IPS-20b (cell line): ENCODE results near the gene DRC1.

ENCODE experiments used
- H3K27ac ChIP-seq: one replicate; pipeline ENCODE4 v1.5.1; 2013; ENCODE audit warnings: low read length
- H3K27me3 ChIP-seq: 2 replicates; pipeline ENCODE4 v1.6.1; 2013; ENCODE audit warnings: mild to moderate bottlenecking, low read length, inconsistent platforms; ENCODE audit not compliant: insufficient read depth
- H3K36me3 ChIP-seq: 2 replicates; pipeline ENCODE4 v1.6.1; 2013; ENCODE audit warnings: low read depth, mild to moderate bottlenecking, inconsistent platforms, low read length, moderate library complexity; ENCODE audit not compliant: insufficient read depth
- H3K4me1 ChIP-seq: 2 replicates; pipeline ENCODE4 v1.6.1; 2013; ENCODE audit warnings: mild to moderate bottlenecking, control low read depth, inconsistent platforms, low read length, moderate library complexity; ENCODE audit not compliant: insufficient read depth
- H3K4me3 ChIP-seq: 2 replicates; pipeline ENCODE4 v1.5.1; 2013; ENCODE audit warnings: mild to moderate bottlenecking, low read length, inconsistent platforms
- H3K9ac ChIP-seq: 2 replicates; pipeline ENCODE4 v1.6.1; 2013; ENCODE audit warnings: low read depth, mild to moderate bottlenecking, inconsistent platforms, low read length, moderate library complexity
- H3K9me3 ChIP-seq: 2 replicates; pipeline ENCODE4 v1.6.1; 2013; ENCODE audit warnings: mild to moderate bottlenecking, low read depth, low read length, inconsistent platforms; ENCODE audit not compliant: insufficient read depth

Gene DRC1

GRCh38 chr2:26493566-26493965 is 91.8 kb downstream of the DRC1 start:
- no peaks in the 10 kb centered on the region for H3K27me3 ChIP-seq
- no peaks in the 10 kb centered on the region for H3K9me3 ChIP-seq
- no peak overlapping the region for H3K4me3 ChIP-seq
- H3K4me1 ChIP-seq, result peaks cover 9% of the 10 kb centered on the region
- H3K27ac ChIP-seq, result no peak overlapping the region
- H3K36me3 ChIP-seq, result no peaks in the 10 kb centered on the region
- no peak overlapping the region for H3K9ac ChIP-seq

- Histone ChIP-seq H3K27me3 (no peaks in the 10 kb centered on the region), H3K27ac (no peak overlapping the region), H3K4me1 (peaks cover 9% of the 10 kb centered on the region), H3K9ac (no peak overlapping the region), H3K9me3 (no peaks in the 10 kb centered on the region), H3K36me3 (no peaks in the 10 kb centered on the region), H3K4me3 (no peak overlapping the region)
Observed at GRCh38 chr2:26494199-26494598, 92.5 kb downstream of the DRC1 start.

GRCh38 chr2:26494891-26495290 is 93.2 kb downstream of the DRC1 start:
- Histone ChIP-seq H3K27ac (no peak overlapping the region), H3K27me3 (no peaks in the 10 kb centered on the region), H3K4me1 (peaks cover 9% of the 10 kb centered on the region), H3K36me3 (no peaks in the 10 kb centered on the region), H3K4me3 (no peak overlapping the region), H3K9me3 (no peaks in the 10 kb centered on the region), H3K9ac (no peak overlapping the region)

GRCh38 chr2:26495705-26496297 is 94.1 kb downstream of the DRC1 start:
- Histone ChIP-seq H3K9me3 (no peaks in the 10 kb centered on the region), H3K4me3 (no peak overlapping the region), H3K27ac (no peak overlapping the region), H3K9ac (no peak overlapping the region), H3K27me3 (no peaks in the 10 kb centered on the region), H3K36me3 (no peaks in the 10 kb centered on the region), H3K4me1 (peaks cover 9% of the 10 kb centered on the region)

- peaks cover 17% of the 10 kb centered on the region for H3K27me3 ChIP-seq
- H3K9me3 ChIP-seq, result no peaks in the 10 kb centered on the region
- H3K36me3 ChIP-seq, result no peaks in the 10 kb centered on the region
- no peak overlapping the region for H3K9ac ChIP-seq
- peaks cover 13% of the 10 kb centered on the region for H3K4me1 ChIP-seq
- H3K27ac ChIP-seq, result no peak overlapping the region
- no peak overlapping the region for H3K4me3 ChIP-seq
Observed at GRCh38 chr2:26500406-26500805, 98.7 kb downstream of the DRC1 start.

GRCh38 chr2:26503231-26503880 is 101.6 kb downstream of the DRC1 start:
- Histone ChIP-seq H3K9me3 (no peaks in the 10 kb centered on the region), H3K4me3 (peak overlapping the region; percentile 67), H3K27me3 (peaks cover 17% of the 10 kb centered on the region), H3K27ac (no peak overlapping the region), H3K4me1 (peaks cover 4% of the 10 kb centered on the region; the same call in 1 of the 2 replicates), H3K9ac (peak overlapping the region; percentile 76; the same call in 1 of the 2 replicates), H3K36me3 (no peaks in the 10 kb centered on the region)

- Histone ChIP-seq H3K4me1 (peaks cover 4% of the 10 kb centered on the region; the same call in 1 of the 2 replicates), H3K27me3 (peaks cover 17% of the 10 kb centered on the region), H3K4me3 (peak overlapping the region; percentile 67; the same call in 1 of the 2 replicates), H3K36me3 (no peaks in the 10 kb centered on the region), H3K27ac (no peak overlapping the region), H3K9ac (peak overlapping the region; percentile 76; the same call in 1 of the 2 replicates), H3K9me3 (no peaks in the 10 kb centered on the region)
Observed at GRCh38 chr2:26504002-26504401, 102.3 kb downstream of the DRC1 start.

- Histone ChIP-seq H3K9ac (no peak overlapping the region), H3K4me1 (peaks cover 4% of the 10 kb centered on the region; the same call in 1 of the 2 replicates), H3K9me3 (no peaks in the 10 kb centered on the region), H3K27me3 (peaks cover 17% of the 10 kb centered on the region), H3K27ac (no peak overlapping the region), H3K36me3 (no peaks in the 10 kb centered on the region), H3K4me3 (no peak overlapping the region)
Observed at GRCh38 chr2:26506279-26506678, 104.6 kb downstream of the DRC1 start.
